Neural crest cell (in vitro differentiated cells): ENCODE measurements around the gene SPDYE1. TPM values are rescaled to one million over a fixed set of nuclear protein-coding genes. Genes with fewer than 3 reads are reported as not detected.
A peak's percentile ranks its signal among the peaks of the same experiment; 100 is the strongest.
"Not testable (repeated sequence)": the region's sequence is repeated elsewhere in the genome, so short reads cannot be mapped to it uniquely, and the experiment has no call there.

ENCODE experiments used
- DNase-seq: peaks from one replicate; pipeline ENCODE4 v3.0.0; 2021; ENCODE audit warnings: low read depth, mixed read lengths, low spot score
- H3K27ac Mint-ChIP-seq: one replicate; pipeline ENCODE4 v1.8.0; 2021; ENCODE audit warnings: mild to moderate bottlenecking, mixed read lengths; ENCODE audit not compliant: unreplicated experiment
- H3K27me3 Mint-ChIP-seq: 2 replicates; pipeline ENCODE4 v1.8.0; 2021; ENCODE audit warnings: low read depth, mild to moderate bottlenecking, mixed read lengths
- H3K36me3 Mint-ChIP-seq: 2 replicates; pipeline ENCODE4 v1.8.0; 2021; ENCODE audit warnings: low read depth, mild to moderate bottlenecking, mixed read lengths
- H3K4me1 Mint-ChIP-seq: 2 replicates; pipeline ENCODE4 v1.8.0; 2021; ENCODE audit warnings: mixed read lengths
- H3K4me3 Mint-ChIP-seq: one replicate; pipeline ENCODE4 v1.8.0; 2021; ENCODE audit warnings: mild to moderate bottlenecking, mixed read lengths
- H3K9me3 Mint-ChIP-seq: 2 replicates; pipeline ENCODE4 v1.8.0; 2021; ENCODE audit warnings: mixed read lengths
- total RNA-seq: library from RNA; stranded (reverse); gene quantifications from 2 replicates; pipeline ENCODE4 v1.2.1, GENCODE V29; 2021
- TF ChIP-seq, protein P1 (sequence below): fragments of 200-600 bp; sonication (generic); conservative IDR thresholded peaks from 2 replicates; pipeline ENCODE4 v1.5.0; 2021; ENCODE audit warnings: antibody characterized with exemption, mild to moderate bottlenecking

The SPDYE1 gene
- total RNA-seq, 1 donor from 2014 or later = not detected

DNA sequence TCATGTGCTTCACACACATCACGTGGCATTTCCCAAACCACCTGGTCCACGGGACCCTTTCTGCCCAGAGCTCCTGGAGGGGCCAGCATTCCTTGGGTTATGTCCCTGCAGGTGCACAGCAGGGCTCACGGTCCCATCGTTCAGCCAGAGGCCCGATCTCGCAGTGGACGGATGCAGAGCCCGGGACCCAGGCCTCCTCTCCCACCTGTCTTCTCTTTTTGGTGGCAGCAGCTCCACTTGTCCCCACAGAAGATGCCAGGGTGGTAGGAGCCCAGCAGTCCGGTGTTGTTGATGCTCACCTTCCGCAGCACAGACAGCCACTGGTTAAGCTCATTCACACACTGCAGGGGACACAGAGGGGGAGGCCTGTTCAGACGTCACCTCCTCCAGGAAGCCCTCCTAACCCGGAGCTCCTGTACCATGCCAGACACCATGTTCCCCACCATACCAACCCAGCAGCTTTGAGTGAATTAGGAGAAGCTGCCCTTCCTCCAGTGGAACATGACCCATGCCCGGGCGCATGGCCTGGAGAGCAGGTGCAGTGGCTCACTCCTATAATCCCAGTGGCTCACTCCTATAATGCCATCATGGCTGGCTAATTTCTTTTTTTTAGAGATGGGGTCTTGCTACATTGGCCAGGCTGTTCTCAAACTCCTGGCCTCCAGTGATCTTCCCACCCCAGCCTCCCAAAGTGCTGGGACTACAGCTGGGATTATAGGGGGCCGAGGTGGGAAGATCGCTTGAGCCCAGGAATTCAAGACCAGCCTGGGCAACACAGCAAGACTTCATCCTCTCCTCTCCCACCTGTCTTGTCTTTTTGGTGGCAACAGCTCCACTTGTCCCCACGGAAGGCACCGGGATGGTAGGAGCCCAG is 36.5 kb downstream of the SPDYE1 start:
- not testable (repeated sequence) for H3K36me3 Mint-ChIP-seq, H3K4me3 Mint-ChIP-seq, H3K27me3 Mint-ChIP-seq, H3K27ac Mint-ChIP-seq, DNase-seq, H3K9me3 Mint-ChIP-seq, H3K4me1 Mint-ChIP-seq

DNA sequence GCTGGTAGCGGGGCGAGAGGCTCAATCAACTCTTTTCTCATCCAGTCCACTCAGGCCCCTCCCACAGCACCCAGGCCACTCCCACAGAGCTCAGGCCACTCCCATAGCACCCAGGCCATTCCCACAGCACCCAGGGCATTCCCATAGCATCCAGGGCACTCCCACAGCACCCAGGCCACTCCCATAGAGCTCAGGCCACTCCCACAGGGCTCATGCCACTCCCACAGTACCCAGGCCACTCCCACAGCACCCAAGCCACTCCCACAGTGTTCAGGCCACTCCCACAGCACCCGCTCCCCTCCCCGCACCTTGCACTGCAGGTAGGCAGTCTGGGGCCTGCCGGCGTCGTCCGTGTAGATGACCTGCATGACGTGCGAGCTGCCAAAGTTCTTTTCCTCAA is 38.7 kb downstream of the SPDYE1 start:
- not testable (repeated sequence) for H3K4me3 Mint-ChIP-seq, DNase-seq, H3K4me1 Mint-ChIP-seq, H3K36me3 Mint-ChIP-seq, H3K9me3 Mint-ChIP-seq, H3K27ac Mint-ChIP-seq
- peaks cover 13% of the 10 kb centered on the region for H3K27me3 Mint-ChIP-seq

DNA sequence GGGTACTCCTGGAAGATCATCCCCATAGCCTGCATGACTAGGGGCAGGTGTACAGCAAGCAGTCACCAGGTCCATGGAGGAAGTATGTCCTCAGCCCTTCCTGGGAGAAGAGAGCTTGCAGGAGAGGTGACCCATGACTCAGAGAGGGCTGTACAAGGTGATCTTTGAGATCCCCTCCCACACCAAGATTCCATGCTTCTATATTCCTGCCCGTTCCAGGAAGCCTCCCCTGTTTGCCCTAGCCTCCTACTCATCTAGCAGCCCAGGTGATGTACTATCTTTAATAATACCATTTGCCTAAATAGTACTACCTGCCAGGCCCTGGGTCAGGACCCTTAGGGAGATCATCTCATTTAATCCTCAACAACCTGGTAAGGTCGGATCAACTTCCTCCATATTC is 40.3 kb downstream of the SPDYE1 start:
- not testable (repeated sequence) for DNase-seq, H3K9me3 Mint-ChIP-seq, H3K27ac Mint-ChIP-seq, H3K4me1 Mint-ChIP-seq, H3K36me3 Mint-ChIP-seq
- Mint-ChIP-seq H3K27me3 (peaks cover 25% of the 10 kb centered on the region), H3K4me3 (peak overlapping the region; percentile 66)

DNA sequence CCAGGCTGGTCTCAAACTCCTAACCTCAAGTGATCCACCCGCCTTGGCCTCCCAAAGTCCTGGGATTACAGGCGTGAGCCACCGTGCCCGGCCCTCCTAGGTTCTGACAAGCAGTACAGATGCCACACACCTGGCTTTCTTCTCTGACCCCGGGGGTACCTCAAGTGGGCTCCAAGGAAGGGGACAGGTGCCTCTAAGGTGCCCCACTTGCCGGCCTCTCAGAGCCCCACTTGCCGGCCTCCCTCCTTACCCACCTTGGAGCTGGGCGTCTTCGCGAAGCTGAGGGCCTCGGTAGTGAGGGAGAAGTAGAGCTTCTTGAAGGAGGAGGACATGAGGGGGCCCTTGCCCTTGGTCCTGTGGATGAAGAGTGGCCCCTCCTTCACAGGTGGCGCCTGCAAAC is 40.9 kb downstream of the SPDYE1 start:
- H3K27ac Mint-ChIP-seq = not testable (repeated sequence)
- H3K27me3 Mint-ChIP-seq = peaks cover 25% of the 10 kb centered on the region

DNA sequence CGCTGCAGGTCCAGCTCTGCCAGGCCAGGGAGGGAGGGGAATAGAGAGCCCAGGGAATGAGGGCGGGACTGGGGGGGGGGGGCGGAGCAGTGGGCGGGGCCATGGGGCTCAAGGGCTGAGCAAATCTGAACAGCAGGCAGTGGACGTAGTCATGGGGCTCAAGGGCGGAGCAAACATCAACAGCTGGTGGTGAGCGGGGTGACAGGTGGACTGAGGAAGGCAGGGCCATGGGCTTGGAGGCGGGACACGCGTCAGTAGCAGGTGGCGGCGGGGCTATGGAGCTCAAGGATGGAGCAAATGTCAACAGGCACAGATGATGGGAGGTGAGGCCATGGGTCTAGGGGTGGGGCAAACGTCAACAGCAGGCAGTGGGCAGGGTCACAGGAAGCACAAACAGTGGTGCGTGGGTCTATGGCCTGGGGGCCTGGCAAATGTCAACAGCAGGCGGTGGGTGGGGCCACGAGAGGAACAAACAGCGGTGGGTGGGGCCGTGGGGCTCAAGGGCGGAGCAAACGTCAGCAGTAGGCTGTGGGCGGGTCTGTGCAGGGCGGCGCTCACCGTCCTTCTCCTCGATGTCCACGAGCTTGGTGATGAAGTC is 41.4 kb downstream of the SPDYE1 start:
- Mint-ChIP-seq H3K27ac (peak overlapping the region; percentile 67), H3K4me3 (peak overlapping the region; percentile 76), H3K27me3 (peaks cover 25% of the 10 kb centered on the region)
- DNase-seq = peak; percentile 69
- not testable (repeated sequence) for H3K9me3 Mint-ChIP-seq, H3K36me3 Mint-ChIP-seq, H3K4me1 Mint-ChIP-seq

More for the DNA sequence above, 40.9 kb downstream of the SPDYE1 start:
- H3K9me3 Mint-ChIP-seq, DNase-seq, H3K4me1 Mint-ChIP-seq, H3K36me3 Mint-ChIP-seq, H3K4me3 Mint-ChIP-seq: not testable (repeated sequence)

DNA sequence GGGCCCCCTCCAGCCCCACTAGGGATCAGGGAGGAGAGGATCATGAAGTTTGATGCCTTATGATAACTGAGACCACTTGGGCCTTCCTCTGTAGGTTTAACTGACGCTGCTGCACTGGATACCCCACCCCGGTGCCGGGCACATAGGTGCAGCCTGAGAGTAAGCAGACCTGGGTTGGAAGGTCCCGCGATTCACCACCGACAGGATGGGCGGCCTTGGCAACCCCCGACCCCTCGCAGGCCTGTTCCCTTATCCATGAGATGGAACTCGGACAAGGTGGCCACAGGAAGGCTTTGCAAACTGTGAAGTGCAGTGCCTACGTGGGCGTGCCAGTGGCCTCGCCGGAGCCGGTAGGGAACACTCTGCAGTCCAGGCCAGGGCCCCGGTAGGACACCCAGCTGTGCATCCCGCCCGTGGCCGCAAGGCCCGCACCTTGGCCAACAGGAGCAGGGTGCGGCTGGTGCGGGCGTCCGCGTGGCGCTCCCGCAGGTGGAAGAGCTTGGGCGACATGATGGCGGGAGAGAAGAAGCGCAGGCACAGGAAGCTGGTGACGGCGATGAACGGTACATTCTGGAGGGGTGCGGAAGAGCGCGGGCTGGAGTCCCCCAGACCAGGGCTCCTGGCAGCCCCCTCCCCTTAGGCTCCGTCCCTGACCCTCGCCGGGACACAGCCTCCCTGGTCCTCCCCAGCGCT is 42.2 kb downstream of the SPDYE1 start:
- H3K27ac Mint-ChIP-seq, H3K4me3 Mint-ChIP-seq: not testable (repeated sequence)

DNA sequence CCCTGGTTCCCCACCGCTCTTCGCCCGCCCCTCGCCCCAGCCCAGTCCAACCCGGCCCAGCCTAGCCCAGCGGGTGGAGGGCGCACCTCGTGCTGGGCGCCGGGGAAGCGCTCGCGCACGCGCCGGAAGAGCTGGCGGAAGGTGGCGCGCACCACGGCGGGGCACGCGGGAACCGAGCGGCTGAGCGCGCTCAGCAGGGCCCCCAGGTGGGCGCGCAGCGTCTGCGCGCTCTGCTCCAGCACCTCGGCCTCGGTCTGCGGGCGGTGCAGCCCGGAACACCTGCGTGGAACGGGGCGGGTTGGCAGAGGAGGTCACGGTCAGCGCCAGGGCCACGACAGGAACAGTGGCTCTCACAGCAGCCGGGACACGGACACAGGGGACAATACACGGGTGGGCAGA is 42.8 kb downstream of the SPDYE1 start:
- TF ChIP-seq, protein P1, sequence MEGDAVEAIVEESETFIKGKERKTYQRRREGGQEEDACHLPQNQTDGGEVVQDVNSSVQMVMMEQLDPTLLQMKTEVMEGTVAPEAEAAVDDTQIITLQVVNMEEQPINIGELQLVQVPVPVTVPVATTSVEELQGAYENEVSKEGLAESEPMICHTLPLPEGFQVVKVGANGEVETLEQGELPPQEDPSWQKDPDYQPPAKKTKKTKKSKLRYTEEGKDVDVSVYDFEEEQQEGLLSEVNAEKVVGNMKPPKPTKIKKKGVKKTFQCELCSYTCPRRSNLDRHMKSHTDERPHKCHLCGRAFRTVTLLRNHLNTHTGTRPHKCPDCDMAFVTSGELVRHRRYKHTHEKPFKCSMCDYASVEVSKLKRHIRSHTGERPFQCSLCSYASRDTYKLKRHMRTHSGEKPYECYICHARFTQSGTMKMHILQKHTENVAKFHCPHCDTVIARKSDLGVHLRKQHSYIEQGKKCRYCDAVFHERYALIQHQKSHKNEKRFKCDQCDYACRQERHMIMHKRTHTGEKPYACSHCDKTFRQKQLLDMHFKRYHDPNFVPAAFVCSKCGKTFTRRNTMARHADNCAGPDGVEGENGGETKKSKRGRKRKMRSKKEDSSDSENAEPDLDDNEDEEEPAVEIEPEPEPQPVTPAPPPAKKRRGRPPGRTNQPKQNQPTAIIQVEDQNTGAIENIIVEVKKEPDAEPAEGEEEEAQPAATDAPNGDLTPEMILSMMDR = peak; percentile 39
- H3K9me3 Mint-ChIP-seq, H3K36me3 Mint-ChIP-seq, DNase-seq, H3K4me3 Mint-ChIP-seq, H3K27ac Mint-ChIP-seq: not testable (repeated sequence)
- Mint-ChIP-seq H3K4me1 (peaks cover 16% of the 10 kb centered on the region), H3K27me3 (peaks cover 25% of the 10 kb centered on the region)

More for the DNA sequence above, 42.2 kb downstream of the SPDYE1 start:
- H3K4me1 Mint-ChIP-seq = peaks cover 11% of the 10 kb centered on the region
- not testable (repeated sequence) for H3K36me3 Mint-ChIP-seq, DNase-seq, H3K9me3 Mint-ChIP-seq
- peaks cover 25% of the 10 kb centered on the region for H3K27me3 Mint-ChIP-seq

DNA sequence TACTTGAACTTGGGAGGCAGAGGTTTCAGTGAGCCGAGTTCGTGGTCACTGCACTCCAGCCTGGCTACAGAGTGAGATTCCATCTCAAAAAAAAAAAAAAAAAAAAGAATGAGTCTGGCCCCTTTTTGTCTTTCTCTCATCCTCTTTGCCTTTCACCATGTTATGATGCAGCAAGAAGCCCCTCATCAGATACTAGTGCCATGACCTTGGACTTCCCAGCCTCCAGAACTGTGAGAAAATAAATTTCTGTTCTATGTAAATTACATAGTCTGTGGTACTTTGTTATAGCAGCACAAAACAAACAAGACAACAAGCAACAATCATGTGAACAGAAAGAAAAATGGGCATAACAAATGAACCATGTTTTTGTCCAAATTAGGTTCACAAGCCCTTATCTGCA is 44.5 kb downstream of the SPDYE1 start:
- H3K27ac Mint-ChIP-seq = no peak overlapping the region
- peak overlapping the region; percentile 66 for H3K4me3 Mint-ChIP-seq

More for the DNA sequence above, 44.5 kb downstream of the SPDYE1 start:
- H3K27me3 Mint-ChIP-seq = peaks cover 25% of the 10 kb centered on the region
- no peak for DNase-seq
- no peaks in the 10 kb centered on the region for H3K36me3 Mint-ChIP-seq
- peaks cover 33% of the 10 kb centered on the region for H3K4me1 Mint-ChIP-seq
- H3K9me3 Mint-ChIP-seq = no peaks in the 10 kb centered on the region
- TF ChIP-seq, protein P1 = no peak
